Brain pericyte (primary cell): ENCODE data around the gene MAPK8.
"Not testable (repeated sequence)": the region's sequence is repeated elsewhere in the genome, so short reads cannot be mapped to it uniquely, and the experiment has no call there.

Source experiments
- DNase-seq: peaks from one replicate; pipeline ENCODE4 v3.0.0-alpha.2; 2012; ENCODE audit warnings: low read depth, low spot score

The MAPK8 gene

GRCh38 chr10:48416584-48417232 is 110.2 kb downstream of the MAPK8 start:
- DNase-seq, result no peak

- no peak for DNase-seq
Measured at GRCh38 chr10:48417374-48417773, 110.9 kb downstream of the MAPK8 start.

GRCh38 chr10:48418189-48418788 is 111.8 kb downstream of the MAPK8 start:
- DNase-seq, result no peak

GRCh38 chr10:48419714-48420113 is 113.2 kb downstream of the MAPK8 start:
- no peak for DNase-seq

- DNase-seq, result not testable (repeated sequence)
Measured at GRCh38 chr10:48421862-48422261, 115.4 kb downstream of the MAPK8 start.

- DNase-seq, result no peak
Measured at GRCh38 chr10:48423884-48424283, 117.4 kb downstream of the MAPK8 start.

GRCh38 chr10:48428896-48429295 is 122.4 kb downstream of the MAPK8 start:
- no peak for DNase-seq

GRCh38 chr10:48429309-48429708 is 122.8 kb downstream of the MAPK8 start:
- DNase-seq, result no peak

GRCh38 chr10:48430402-48430993 is 124.0 kb downstream of the MAPK8 start:
- DNase-seq, result no peak

GRCh38 chr10:48431871-48432270 is 125.4 kb downstream of the MAPK8 start:
- DNase-seq, result no peak

GRCh38 chr10:48437546-48437945 is 131.1 kb downstream of the MAPK8 start:
- DNase-seq, result no peak

GRCh38 chr10:48439031-48439430 is 132.6 kb downstream of the MAPK8 start:
- no peak for DNase-seq

- DNase-seq, result peak; percentile 30
Measured at GRCh38 chr10:48439581-48440041, 133.1 kb downstream of the MAPK8 start.

- no peak for DNase-seq
Measured at GRCh38 chr10:48440771-48441170, 134.3 kb downstream of the MAPK8 start.

- DNase-seq, result no peak
Measured at GRCh38 chr10:48442090-48442808, 135.8 kb downstream of the MAPK8 start.

- no peak for DNase-seq
Measured at GRCh38 chr10:48442809-48443177, 136.3 kb downstream of the MAPK8 start.

GRCh38 chr10:48444266-48444665 is 137.8 kb downstream of the MAPK8 start:
- peak; percentile 41 for DNase-seq

GRCh38 chr10:48444861-48445841 is 138.7 kb downstream of the MAPK8 start:
- no peak for DNase-seq

GRCh38 chr10:48445932-48446331 is 139.5 kb downstream of the MAPK8 start:
- DNase-seq, result no peak

- no peak for DNase-seq
Measured at GRCh38 chr10:48446785-48447184, 140.3 kb downstream of the MAPK8 start.
